ENCODE results near the gene ABL1.

ABL1 gene

GRCh38 chr9:130924448-130924788, 89.4 kb downstream of the ABL1 start:
- H3K9ac ChIP-seq (ENCODE audit: low read length) = no peak overlapping the region
- H3K9me3 ChIP-seq (ENCODE audit: low read length) = no peaks in the 10 kb centered on the region
- no peak overlapping the region for H3K27ac ChIP-seq (ENCODE audit: low read depth, low read length, poor library complexity, severe bottlenecking)
- H3K36me3 ChIP-seq (ENCODE audit: insufficient read depth, low read length) = no peaks in the 10 kb centered on the region
- H3K27me3 ChIP-seq (ENCODE audit: insufficient read depth, low read length) = peaks cover 7% of the 10 kb centered on the region; the same call in 1 of the 2 replicates
- H3K4me1 ChIP-seq (ENCODE audit: insufficient read depth, low read length, severe bottlenecking) = no peaks in the 10 kb centered on the region
- H3K4me3 ChIP-seq (ENCODE audit: low read depth, low read length, poor library complexity, severe bottlenecking) = no peak overlapping the region
- no peaks in the 10 kb centered on the region for H4K20me1 ChIP-seq (ENCODE audit: insufficient read depth, low read length)
- TF ChIP-seq EZH2 (IDR thresholded peaks at IDR 0.05; ENCODE audit: borderline replicate concordance, low read length) = no peak
- no peak for TF ChIP-seq CTCF (IDR thresholded peaks at IDR 0.05; ENCODE audit: low read length)
- H3K4me2 ChIP-seq (ENCODE audit: low read length) = no peak overlapping the region
- no peak overlapping the region for H2AFZ ChIP-seq (ENCODE audit: low read length)
- no peaks in the 10 kb centered on the region for H3F3A ChIP-seq (ENCODE audit: insufficient read depth, low read length)
- H3K9me2 ChIP-seq (ENCODE audit: low read depth, low read length) = no peaks in the 10 kb centered on the region
- H3K79me2 ChIP-seq (ENCODE audit: insufficient read depth, low read length) = no peaks in the 10 kb centered on the region

- Histone ChIP-seq H3F3A (ENCODE audit: insufficient read depth, low read length) (no peaks in the 10 kb centered on the region), H3K4me1 (ENCODE audit: insufficient read depth, low read length, severe bottlenecking) (no peaks in the 10 kb centered on the region), H3K36me3 (ENCODE audit: insufficient read depth, low read length) (no peaks in the 10 kb centered on the region), H3K79me2 (ENCODE audit: insufficient read depth, low read length) (no peaks in the 10 kb centered on the region), H3K9ac (ENCODE audit: low read length) (no peak overlapping the region), H2AFZ (ENCODE audit: low read length) (no peak overlapping the region), H3K27me3 (ENCODE audit: insufficient read depth, low read length) (peaks cover 7% of the 10 kb centered on the region; the same call in 1 of the 2 replicates), H3K4me2 (ENCODE audit: low read length) (no peak overlapping the region), H3K4me3 (ENCODE audit: low read depth, low read length, poor library complexity, severe bottlenecking) (no peak overlapping the region), H4K20me1 (ENCODE audit: insufficient read depth, low read length) (no peaks in the 10 kb centered on the region), H3K27ac (ENCODE audit: low read depth, low read length, poor library complexity, severe bottlenecking) (no peak overlapping the region), H3K9me3 (ENCODE audit: low read length) (no peaks in the 10 kb centered on the region), H3K9me2 (ENCODE audit: low read depth, low read length) (no peaks in the 10 kb centered on the region)
- TF ChIP-seq CTCF (IDR thresholded peaks at IDR 0.05; ENCODE audit: low read length) = no peak
- no peak for TF ChIP-seq EZH2 (IDR thresholded peaks at IDR 0.05; ENCODE audit: borderline replicate concordance, low read length)
Observed at GRCh38 chr9:130925050-130925678, 90.1 kb downstream of the ABL1 start.

- no peak overlapping the region for H3K4me2 ChIP-seq (ENCODE audit: low read length)
- no peak overlapping the region for H3K4me3 ChIP-seq (ENCODE audit: low read depth, low read length, poor library complexity, severe bottlenecking)
- H3K9me2 ChIP-seq (ENCODE audit: low read depth, low read length) = no peaks in the 10 kb centered on the region
- TF ChIP-seq CTCF (IDR thresholded peaks at IDR 0.05; ENCODE audit: low read length) (no peak), EZH2 (IDR thresholded peaks at IDR 0.05; ENCODE audit: borderline replicate concordance, low read length) (no peak)
- H3K27me3 ChIP-seq (ENCODE audit: insufficient read depth, low read length) = peaks cover 13% of the 10 kb centered on the region; the same call in 1 of the 2 replicates
- H3K9ac ChIP-seq (ENCODE audit: low read length) = no peak overlapping the region
- no peaks in the 10 kb centered on the region for H3K9me3 ChIP-seq (ENCODE audit: low read length)
- no peaks in the 10 kb centered on the region for H3K4me1 ChIP-seq (ENCODE audit: insufficient read depth, low read length, severe bottlenecking)
- no peak overlapping the region for H3K27ac ChIP-seq (ENCODE audit: low read depth, low read length, poor library complexity, severe bottlenecking)
- H2AFZ ChIP-seq (ENCODE audit: low read length) = no peak overlapping the region
- no peaks in the 10 kb centered on the region for H4K20me1 ChIP-seq (ENCODE audit: insufficient read depth, low read length)
- no peaks in the 10 kb centered on the region for H3F3A ChIP-seq (ENCODE audit: insufficient read depth, low read length)
- no peaks in the 10 kb centered on the region for H3K79me2 ChIP-seq (ENCODE audit: insufficient read depth, low read length)
- no peaks in the 10 kb centered on the region for H3K36me3 ChIP-seq (ENCODE audit: insufficient read depth, low read length)
Observed at GRCh38 chr9:130927338-130927737, 92.3 kb downstream of the ABL1 start.

All from OCI-LY1 (cell line).